Tibial artery (tissue), 4 donors: ENCODE results near the gene SMAD9.

Experiments used
- DNase-seq, 2 donors: peaks; one replicate each; pipeline ENCODE4 v3.0.0-alpha.2; 2019
- H3K27ac ChIP-seq, 2 donors: fragments of 200-600 bp; sonication (generic) in 1 of 2; 1 replicate in 1 of 2; 2 replicates in 1 of 2; pipeline ENCODE4 v1.5.1; 2018 to 2019; ENCODE audit warnings: mild to moderate bottlenecking in 1 of 2
- H3K27me3 ChIP-seq, 2 donors: fragments of 200-600 bp; sonication (generic) in 1 of 2; one replicate each; pipeline versions ENCODE4 v1.5.1 to v1.6.0; 2016 to 2019
- H3K36me3 ChIP-seq, 3 donors: fragments of 200-600 bp; sonication (generic) in 2 of 3; one replicate each; pipeline ENCODE4 v1.5.1; 2016 to 2019; ENCODE audit warnings: mild to moderate bottlenecking in 2 of 3
- H3K4me1 ChIP-seq, 4 donors: fragments of 200-600 bp; sonication (generic) in 2 of 4; 1 replicate in 3 of 4; 2 replicates in 1 of 4; pipeline ENCODE4 v1.5.1; 2016 to 2019
- H3K4me3 ChIP-seq, 2 donors: fragments of 200-600 bp; sonication (generic) in 1 of 2; 1 replicate in 1 of 2; 2 replicates in 1 of 2; pipeline ENCODE4 v1.5.1; 2018 to 2019; ENCODE audit warnings: mild to moderate bottlenecking in 2 of 2
- H3K9me3 ChIP-seq, 3 donors: fragments of 200-600 bp; sonication (generic) in 1 of 3; one replicate each; pipeline ENCODE4 v1.5.1; 2016 to 2019
- CTCF ChIP-seq, 2 experiments: fragments of 200-600 bp in 1 of 2; fragments of 450-650 bp in 1 of 2; IDR thresholded peaks; one replicate each; pipeline ENCODE4 v1.5.1; 2017 to 2019; ENCODE audit warnings: antibody characterized with exemption in 2 of 2, mild to moderate bottlenecking in 1 of 2, moderate library complexity in 1 of 2
- intact Hi-C: fragments of 100-400 bp; cut with DNase I; formaldehyde crosslinking; loops from one replicate; pipeline ENCODE4 v1.15.0; 2023; ENCODE audit warnings: low total_unique reads

The SMAD9 gene

DNA sequence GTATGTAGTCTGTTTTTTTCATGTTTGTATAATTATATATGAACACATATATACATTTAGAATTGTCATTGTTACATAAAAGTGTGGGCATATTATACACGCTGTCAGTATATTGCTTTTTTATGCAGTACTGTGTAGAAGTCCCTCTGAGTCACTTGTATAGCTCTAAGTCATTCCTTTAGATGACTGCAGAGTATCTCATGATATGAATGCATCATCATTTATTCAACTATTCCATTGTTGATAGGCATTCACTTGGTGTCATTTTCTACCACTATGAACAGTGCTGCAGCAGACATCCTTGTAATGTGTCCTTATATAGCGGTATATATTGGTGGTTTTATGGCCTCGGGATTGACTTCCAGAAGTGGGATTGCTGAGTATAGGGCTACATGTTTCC, 85.7 kb downstream of the SMAD9 start:
- no peak for DNase-seq
- intact Hi-C loops = no loop called here

DNA sequence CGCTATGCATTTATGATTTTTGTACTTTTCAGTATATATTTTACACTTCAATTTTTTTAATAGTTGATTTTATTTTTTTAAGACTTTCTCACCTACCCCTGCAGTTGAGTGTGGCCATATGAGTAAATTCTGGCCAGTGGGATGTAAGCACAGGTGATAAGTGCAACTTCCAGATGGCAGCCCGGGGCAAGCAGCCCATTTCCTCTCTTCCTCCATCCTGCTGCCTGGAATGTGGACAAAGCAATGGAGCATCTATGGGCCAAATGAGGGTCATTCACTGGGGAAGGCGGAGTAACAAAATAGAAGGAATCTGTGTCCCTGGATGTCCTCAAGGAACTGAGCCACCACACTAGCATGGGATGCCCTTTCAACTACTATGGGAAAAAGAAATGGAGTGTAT, 88.7 kb downstream of the SMAD9 start:
- no peak overlapping the region for H3K27ac ChIP-seq
- intact Hi-C loops = no loop called here
- H3K36me3 ChIP-seq = peaks cover 9 to 25% (median 16%) of the 10 kb centered on the region in 3 donors
- H3K4me1 ChIP-seq = no peaks in the 10 kb centered on the region
- no peaks in the 10 kb centered on the region for H3K27me3 ChIP-seq
- H3K4me3 ChIP-seq = no peak overlapping the region
- H3K9me3 ChIP-seq = no peaks in the 10 kb centered on the region
- no peak for DNase-seq
- TF ChIP-seq CTCF (IDR thresholded peaks at IDR 0.05) = no peak

More for the DNA sequence above, 85.7 kb downstream of the SMAD9 start:
- Histone ChIP-seq H3K36me3 (peaks cover 0 to 9% (median 0%) of the 10 kb centered on the region in 3 donors), H3K4me1 (no peaks in the 10 kb centered on the region), H3K4me3 (no peak overlapping the region), H3K9me3 (no peaks in the 10 kb centered on the region), H3K27me3 (no peaks in the 10 kb centered on the region), H3K27ac (no peak overlapping the region)
- TF ChIP-seq CTCF (IDR thresholded peaks at IDR 0.05) = no peak

DNA sequence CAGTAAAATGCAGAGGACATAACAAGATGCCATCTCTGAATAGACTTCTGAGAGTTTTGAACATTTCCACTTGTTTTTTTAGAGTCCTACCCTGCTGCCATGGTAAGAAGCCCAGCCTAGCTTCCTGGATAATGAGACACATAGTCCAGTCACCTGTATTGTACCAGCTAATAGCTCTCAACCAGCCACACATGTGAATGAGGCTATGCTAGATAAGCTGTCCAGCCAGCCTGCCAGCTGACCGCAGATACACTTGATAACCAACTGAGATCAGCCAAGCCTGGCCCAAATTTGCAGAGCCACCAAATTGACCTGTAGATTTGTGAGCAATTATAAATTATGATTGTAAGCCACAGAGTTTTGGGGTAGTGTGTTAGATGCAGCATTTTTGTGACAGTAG, 90.3 kb downstream of the SMAD9 start:
- Histone ChIP-seq H3K27ac (no peak overlapping the region), H3K36me3 (peaks cover 9 to 25% (median 16%) of the 10 kb centered on the region in 3 donors), H3K4me3 (no peak overlapping the region), H3K9me3 (no peaks in the 10 kb centered on the region), H3K4me1 (no peaks in the 10 kb centered on the region), H3K27me3 (no peaks in the 10 kb centered on the region)
- DNase-seq = no peak
- intact Hi-C loops = no loop called here
- TF ChIP-seq CTCF (IDR thresholded peaks at IDR 0.05) = no peak

DNA sequence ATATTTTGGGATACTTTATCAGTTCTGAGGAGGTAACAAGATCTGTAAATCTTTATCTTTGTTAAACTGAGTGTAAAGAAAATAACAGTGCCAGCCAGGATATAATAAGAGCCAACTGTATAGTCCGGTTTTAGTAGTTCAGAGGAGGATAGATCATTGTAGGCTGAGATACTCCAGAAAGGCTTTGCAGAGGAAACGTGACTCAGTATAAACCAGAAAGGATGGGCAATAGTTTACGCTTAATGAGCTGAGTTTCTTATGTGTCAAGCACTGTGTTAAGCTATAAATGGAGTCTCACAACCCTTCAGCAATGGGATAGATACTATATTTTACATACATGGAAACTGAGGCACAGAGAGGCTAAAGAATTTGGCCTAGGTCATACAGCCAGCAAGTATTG, 97.3 kb downstream of the SMAD9 start:
- no peak for TF ChIP-seq CTCF (IDR thresholded peaks at IDR 0.05)
- Histone ChIP-seq H3K4me1 (peaks cover 0 to 36% (median 10%) of the 10 kb centered on the region in 4 donors), H3K36me3 (peaks cover 7 to 10% (median 8%) of the 10 kb centered on the region in 3 donors), H3K27ac (no peak overlapping the region), H3K4me3 (no peak overlapping the region), H3K9me3 (no peaks in the 10 kb centered on the region), H3K27me3 (no peaks in the 10 kb centered on the region)
- no peak for DNase-seq
- intact Hi-C loops = no loop called here

DNA sequence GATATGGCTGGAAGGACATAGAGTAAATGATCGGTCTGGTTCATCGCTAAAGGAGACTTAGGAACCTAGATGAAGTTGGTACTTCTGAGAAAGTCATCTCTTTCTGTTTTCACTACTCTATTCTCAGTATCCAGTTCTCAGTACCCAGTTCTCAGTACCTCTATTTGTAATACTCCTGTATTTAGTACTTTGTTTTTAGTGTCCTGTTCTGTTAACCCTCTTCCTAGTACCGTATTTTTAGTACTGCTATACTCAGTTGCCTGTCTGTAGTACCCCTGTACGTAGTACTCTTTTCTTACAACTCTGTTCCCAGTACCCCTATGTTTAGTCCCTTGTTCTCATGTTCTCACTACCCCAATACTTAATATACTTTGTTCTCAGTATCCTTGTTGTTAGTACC, 99.8 kb downstream of the SMAD9 start:
- no peak for TF ChIP-seq CTCF (IDR thresholded peaks at IDR 0.05)
- Histone ChIP-seq H3K4me1 (peaks cover 0 to 36% (median 10%) of the 10 kb centered on the region in 4 donors), H3K36me3 (no peaks in the 10 kb centered on the region), H3K9me3 (no peaks in the 10 kb centered on the region), H3K4me3 (peak overlapping the region; percentile 73 to 87), H3K27me3 (no peaks in the 10 kb centered on the region), H3K27ac (peak overlapping the region in 1 of 2 donors; percentile 73)
- intact Hi-C loops = no loop called here
- no peak for DNase-seq

DNA sequence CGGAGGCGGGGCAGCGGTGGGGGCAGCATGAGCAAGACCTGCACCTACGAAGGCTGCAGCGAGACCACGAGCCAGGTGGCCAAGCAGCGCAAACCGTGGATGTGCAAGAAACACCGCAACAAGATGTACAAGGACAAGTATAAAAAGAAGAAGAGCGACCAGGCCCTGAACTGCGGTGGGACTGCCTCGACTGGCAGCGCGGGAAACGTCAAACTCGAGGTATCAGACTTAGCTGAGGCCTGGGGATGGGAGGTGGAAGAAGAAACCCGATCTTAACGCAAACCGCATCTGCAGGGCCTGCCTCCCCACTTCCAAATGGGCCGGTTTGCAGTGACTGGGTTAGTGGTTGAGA, 100.3 kb downstream of the SMAD9 start:
- H3K27ac ChIP-seq = peak overlapping the region; percentile 73 to 74
- intact Hi-C loops = no loop called here

More for the DNA sequence above, 100.3 kb downstream of the SMAD9 start:
- TF ChIP-seq CTCF (IDR thresholded peaks at IDR 0.05) = no peak
- peak overlapping the region; percentile 73 to 87 for H3K4me3 ChIP-seq
- H3K27me3 ChIP-seq = no peaks in the 10 kb centered on the region
- H3K9me3 ChIP-seq = no peaks in the 10 kb centered on the region
- H3K4me1 ChIP-seq = peaks cover 0 to 36% (median 10%) of the 10 kb centered on the region in 4 donors
- no peaks in the 10 kb centered on the region for H3K36me3 ChIP-seq
- DNase-seq = no peak
